Activated B cell treated with CpG ODN at 0.5 μM for 24 hours (primary cell): ENCODE results near the gene NOL9. TPM values are rescaled to one million over a fixed set of nuclear protein-coding genes. Genes with fewer than 3 reads are reported as not detected.
A peak's percentile ranks its signal among the peaks of the same experiment; 100 is the strongest.

Source experiments
- ATAC-seq: fragments of 200-7000 bp; cut with Tn5 transposase; one replicate; pipeline ENCODE4 v1.10.0; 2021; ENCODE audit warnings: low read depth, mild to moderate bottlenecking, moderate library complexity
- CTCF ChIA-PET: fragments of 350-600 bp; sonication (Branson Sonifier 250); formaldehyde crosslinking; loops from one replicate; lab custom pipeline; 2021; ENCODE audit warnings: antibody characterized with exemption; lab: Charles Lee
- POLR2A ChIA-PET: fragments of 350-600 bp; sonication (Branson Sonifier 250); formaldehyde crosslinking; loops from one replicate; lab custom pipeline; 2021; ENCODE audit warnings: antibody characterized with exemption; lab: Charles Lee
- DNase-seq: peaks from one replicate; pipeline ENCODE4 v3.0.0; 2022
- H3K27ac Mint-ChIP-seq: one replicate; pipeline ENCODE4 v1.8.0; 2020; ENCODE audit warnings: mixed read lengths
- H3K27me3 Mint-ChIP-seq: one replicate; pipeline ENCODE4 v1.8.0; 2021; ENCODE audit warnings: mixed read lengths
- H3K36me3 Mint-ChIP-seq: one replicate; pipeline ENCODE4 v1.8.0; 2021; ENCODE audit warnings: low read depth, mixed read lengths
- H3K4me1 Mint-ChIP-seq: one replicate; pipeline ENCODE4 v1.8.0; 2021; ENCODE audit warnings: mixed read lengths
- H3K4me3 Mint-ChIP-seq: one replicate; pipeline ENCODE4 v1.8.0; 2020; ENCODE audit warnings: mild to moderate bottlenecking, mixed read lengths
- H3K9me3 Mint-ChIP-seq: one replicate; pipeline ENCODE4 v1.8.0; 2020; ENCODE audit warnings: mixed read lengths
- intact Hi-C: fragments of 100-400 bp; cut with micrococcal nuclease; formaldehyde crosslinking; loops from one replicate; pipeline ENCODE4 v1.15.1; 2024
- total RNA-seq: library from RNA; stranded (reverse); gene quantifications from 2 replicates; pipeline ENCODE4 v1.2.3, GENCODE V29; 2022
- TF ChIP-seq, protein P1 (sequence below): fragments of 200-600 bp; IDR thresholded peaks from one replicate; pipeline ENCODE4 v1.8.0; 2022; ENCODE audit warnings: antibody characterized with exemption, mild to moderate bottlenecking

The NOL9 gene
- total RNA-seq, 1 donor from 2014 or later: 58.6 TPM

GRCh38 chr1:6544831-6545230 is 9.5 kb downstream of the NOL9 start:
- ChIA-PET POLR2A (no interaction called here), CTCF (no interaction called here)
- TF ChIP-seq, protein P1, sequence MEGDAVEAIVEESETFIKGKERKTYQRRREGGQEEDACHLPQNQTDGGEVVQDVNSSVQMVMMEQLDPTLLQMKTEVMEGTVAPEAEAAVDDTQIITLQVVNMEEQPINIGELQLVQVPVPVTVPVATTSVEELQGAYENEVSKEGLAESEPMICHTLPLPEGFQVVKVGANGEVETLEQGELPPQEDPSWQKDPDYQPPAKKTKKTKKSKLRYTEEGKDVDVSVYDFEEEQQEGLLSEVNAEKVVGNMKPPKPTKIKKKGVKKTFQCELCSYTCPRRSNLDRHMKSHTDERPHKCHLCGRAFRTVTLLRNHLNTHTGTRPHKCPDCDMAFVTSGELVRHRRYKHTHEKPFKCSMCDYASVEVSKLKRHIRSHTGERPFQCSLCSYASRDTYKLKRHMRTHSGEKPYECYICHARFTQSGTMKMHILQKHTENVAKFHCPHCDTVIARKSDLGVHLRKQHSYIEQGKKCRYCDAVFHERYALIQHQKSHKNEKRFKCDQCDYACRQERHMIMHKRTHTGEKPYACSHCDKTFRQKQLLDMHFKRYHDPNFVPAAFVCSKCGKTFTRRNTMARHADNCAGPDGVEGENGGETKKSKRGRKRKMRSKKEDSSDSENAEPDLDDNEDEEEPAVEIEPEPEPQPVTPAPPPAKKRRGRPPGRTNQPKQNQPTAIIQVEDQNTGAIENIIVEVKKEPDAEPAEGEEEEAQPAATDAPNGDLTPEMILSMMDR: no peak
- DNase-seq (no peak), ATAC-seq (no peak)
- H3K9me3 Mint-ChIP-seq: no peaks in the 10 kb centered on the region
- H3K27ac Mint-ChIP-seq: peak overlapping the region; percentile 18
- no peak overlapping the region for H3K4me3 Mint-ChIP-seq
- no peaks in the 10 kb centered on the region for H3K27me3 Mint-ChIP-seq
- intact Hi-C loops: no loop called here
- peaks cover 30% of the 10 kb centered on the region for H3K4me1 Mint-ChIP-seq
- H3K36me3 Mint-ChIP-seq: peaks cover 68% of the 10 kb centered on the region

DNA sequence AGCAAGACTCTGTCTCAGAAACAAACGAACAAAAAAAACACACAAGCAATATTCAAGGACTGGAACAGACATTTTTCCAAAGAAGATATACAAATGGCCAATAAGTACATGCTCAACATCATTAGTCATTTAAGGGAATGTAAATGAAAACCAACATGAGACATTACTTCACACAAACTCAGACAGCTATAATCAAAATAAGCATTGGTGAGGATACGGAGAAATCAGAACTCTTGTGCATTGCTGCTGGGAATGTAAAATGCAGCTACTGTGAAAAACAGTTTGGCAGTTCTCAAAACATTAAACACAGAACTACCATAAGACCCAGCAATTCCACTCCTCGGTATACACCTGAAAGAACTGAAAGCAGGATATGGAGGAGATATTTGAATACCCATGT is 15.4 kb downstream of the NOL9 start:
- peaks cover 47% of the 10 kb centered on the region for H3K36me3 Mint-ChIP-seq
- no peak overlapping the region for H3K4me3 Mint-ChIP-seq
- ChIA-PET CTCF (no interaction called here), POLR2A (interaction anchor here (0.6 kb wide), 1 partner anchor 45 kb away, joined by 5 read pairs; no protein-coding TSS in a partner anchor)
- no peak for DNase-seq
- peaks cover 4% of the 10 kb centered on the region for H3K4me1 Mint-ChIP-seq
- H3K9me3 Mint-ChIP-seq: no peaks in the 10 kb centered on the region
- no peaks in the 10 kb centered on the region for H3K27me3 Mint-ChIP-seq
- TF ChIP-seq, protein P1: no peak
- no peak overlapping the region for H3K27ac Mint-ChIP-seq
- ATAC-seq: no peak
- intact Hi-C loops: no loop called here

DNA sequence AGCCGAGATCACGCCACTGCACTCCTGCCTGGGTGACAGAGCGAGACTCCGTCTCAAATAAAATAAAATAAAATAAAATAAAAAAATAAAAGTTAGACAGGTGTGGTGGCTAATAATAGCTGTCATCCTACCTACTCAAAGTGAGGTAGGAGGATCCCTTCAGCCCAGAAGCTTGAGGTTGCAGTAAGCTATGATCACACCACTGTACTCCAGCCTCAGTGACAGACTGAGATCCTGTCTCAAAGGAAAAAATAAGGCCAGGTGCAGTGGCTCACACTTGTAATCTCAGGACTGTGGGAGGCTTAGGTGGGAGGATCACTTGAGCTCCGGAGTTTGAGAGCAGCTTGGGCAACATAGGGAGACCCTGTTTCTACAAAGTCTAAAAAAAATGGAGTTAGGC is 18.0 kb downstream of the NOL9 start:
- no peak overlapping the region for H3K27ac Mint-ChIP-seq
- CTCF ChIA-PET: interaction anchor here (0.9 kb wide), 1 partner anchor 18 kb away, joined by 3 read pairs; the partner anchor contains the start of gene NOL9
- H3K4me3 Mint-ChIP-seq: no peak overlapping the region
- DNase-seq: no peak
- peaks cover 4% of the 10 kb centered on the region for H3K4me1 Mint-ChIP-seq
- peaks cover 64% of the 10 kb centered on the region for H3K36me3 Mint-ChIP-seq
- TF ChIP-seq, protein P1: no peak
- intact Hi-C loops: no loop called here
- no peaks in the 10 kb centered on the region for H3K27me3 Mint-ChIP-seq
- no peak for ATAC-seq
- POLR2A ChIA-PET: no interaction called here
- no peaks in the 10 kb centered on the region for H3K9me3 Mint-ChIP-seq

- TF ChIP-seq, protein P1: no peak
- intact Hi-C loops: no loop called here
- no peaks in the 10 kb centered on the region for H3K27me3 Mint-ChIP-seq
- H3K4me3 Mint-ChIP-seq: no peak overlapping the region
- POLR2A ChIA-PET: no interaction called here
- DNase-seq (no peak), ATAC-seq (no peak)
- H3K36me3 Mint-ChIP-seq: peaks cover 67% of the 10 kb centered on the region
- CTCF ChIA-PET: no interaction called here
- no peaks in the 10 kb centered on the region for H3K9me3 Mint-ChIP-seq
- H3K4me1 Mint-ChIP-seq: peaks cover 4% of the 10 kb centered on the region
- H3K27ac Mint-ChIP-seq: no peak overlapping the region
Observed at GRCh38 chr1:6535214-6535613, 19.1 kb downstream of the NOL9 start.

DNA sequence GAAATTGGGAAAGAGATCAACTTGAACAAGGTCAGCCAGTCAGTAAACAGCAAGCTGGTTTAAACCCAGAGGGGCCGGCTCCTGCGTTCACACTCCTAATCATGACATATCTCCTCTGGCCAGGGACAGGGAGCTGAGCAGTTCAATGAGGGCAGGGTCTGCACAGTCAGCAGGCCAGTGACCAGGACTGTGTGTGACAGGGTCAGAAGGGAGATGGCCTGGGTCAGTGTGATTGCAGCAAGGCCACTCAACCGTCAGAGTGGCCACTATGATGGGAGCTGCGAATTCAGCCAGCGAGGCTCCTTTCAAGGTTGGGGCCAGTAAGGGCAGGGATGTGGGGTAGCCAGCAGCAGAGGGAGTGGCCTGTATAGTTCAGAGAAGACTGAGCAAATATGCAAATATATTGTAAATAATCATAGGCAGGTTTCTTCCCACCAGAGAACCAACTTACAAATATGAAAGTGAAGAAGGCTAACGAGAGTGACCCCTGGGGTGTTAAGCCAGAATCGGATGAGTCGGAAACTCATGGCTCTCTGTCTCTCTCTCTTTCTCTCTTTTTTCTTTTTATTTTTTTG is 20.0 kb downstream of the NOL9 start:
- peaks cover 4% of the 10 kb centered on the region for H3K4me1 Mint-ChIP-seq
- intact Hi-C loops: no loop called here
- DNase-seq: no peak
- ChIA-PET POLR2A (no interaction called here), CTCF (no interaction called here)
- no peak for ATAC-seq
- H3K27me3 Mint-ChIP-seq: no peaks in the 10 kb centered on the region
- no peak overlapping the region for H3K4me3 Mint-ChIP-seq
- no peak overlapping the region for H3K27ac Mint-ChIP-seq
- TF ChIP-seq, protein P1: no peak
- H3K9me3 Mint-ChIP-seq: no peaks in the 10 kb centered on the region
- H3K36me3 Mint-ChIP-seq: peaks cover 64% of the 10 kb centered on the region
